Measurements from ENCODE around the gene IDH2.

DNA sequence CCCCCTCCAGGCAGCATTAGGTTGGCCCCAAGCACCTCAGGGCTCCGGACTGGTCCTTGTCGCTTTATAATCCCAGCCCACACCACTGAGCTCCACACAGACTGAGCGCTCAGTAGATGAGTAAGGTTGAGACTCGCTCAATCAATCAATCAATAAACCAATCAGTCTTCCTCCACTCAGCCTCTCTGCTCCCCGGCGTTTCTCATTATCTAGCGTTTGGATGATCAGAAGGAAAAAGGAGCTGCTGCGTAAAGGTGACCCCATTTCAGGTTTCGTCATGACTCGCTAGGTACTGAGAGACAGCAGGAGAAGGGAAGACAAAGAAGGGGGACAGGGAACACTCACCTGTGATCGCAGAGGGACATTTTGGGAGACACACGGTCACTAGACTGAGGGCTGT lies 59.9 kb downstream of the IDH2 start:
- no peak for TF ChIP-seq EZH2phosphoT487 (IDR thresholded peaks at IDR 0.05; ENCODE audit: insufficient read depth, low read depth)
- TF ChIP-seq EZH2 (IDR thresholded peaks at IDR 0.05; ENCODE audit: insufficient read depth, poor library complexity, severe bottlenecking) = no peak
